Esophagus muscularis mucosa (tissue), 4 donors: ENCODE measurements around the gene PRDM16. TPM values are rescaled to one million over a fixed set of nuclear protein-coding genes. Genes with fewer than 3 reads are reported as not detected.
A peak's percentile ranks its signal among the peaks of the same experiment; 100 is the strongest.

Source experiments
- DNase-seq: peaks from one replicate; pipeline ENCODE4 v3.0.0-alpha.2; 2017; ENCODE audit errors: extremely low spot score
- H3K27ac ChIP-seq, 4 donors: fragments of 200-600 bp; sonication (generic); replicated peaks in 1 of 4; 1 replicate in 3 of 4; 2 replicates in 1 of 4; pipeline ENCODE4 v1.5.1; 2016 to 2019; ENCODE audit warnings: mild to moderate bottlenecking in 1 of 4
- H3K27me3 ChIP-seq, 4 donors: fragments of 200-600 bp; sonication (generic); one replicate each; pipeline versions ENCODE4 v1.5.1 to v1.6.0; 2016 to 2019
- H3K36me3 ChIP-seq, 4 donors: fragments of 200-600 bp; sonication (generic); one replicate each; pipeline ENCODE4 v1.5.1; 2016 to 2019
- H3K4me1 ChIP-seq, 4 donors: fragments of 200-600 bp; sonication (generic); one replicate each; pipeline ENCODE4 v1.5.1; 2016 to 2019
- H3K4me3 ChIP-seq, 4 donors: fragments of 200-600 bp; sonication (generic); 1 replicate in 2 of 4; 2 replicates in 2 of 4; pipeline ENCODE4 v1.5.1; 2016 to 2019; ENCODE audit warnings: mild to moderate bottlenecking in 4 of 4, moderate library complexity in 1 of 4
- H3K9me3 ChIP-seq, 4 donors: fragments of 200-600 bp; sonication (generic); 1 replicate in 3 of 4; 2 replicates in 1 of 4; pipeline ENCODE4 v1.5.1; 2016 to 2019
- EP300 ChIP-seq: sonication (generic); formaldehyde crosslinking; IDR thresholded peaks from one replicate; pipeline ENCODE4 v1.6.1; 2017; ENCODE audit warnings: antibody characterized with exemption
- POLR2A ChIP-seq: fragments of 450-650 bp; IDR thresholded peaks from one replicate; pipeline ENCODE4 v1.6.1; 2017; ENCODE audit warnings: antibody characterized with exemption, moderate library complexity, mild to moderate bottlenecking, low read depth
- POLR2AphosphoS5 ChIP-seq, 2 donors: sonication (generic); formaldehyde crosslinking; IDR thresholded peaks; one replicate each; pipeline ENCODE4 v1.6.1; 2017; ENCODE audit warnings: antibody characterized with exemption in 2 of 2
- WGBS: methylation state at CpG from one replicate; pipeline ENCODE4 v1.1.5; 2018; 5-methylcytosine and 5-hydroxymethylcytosine counted together
- intact Hi-C: fragments of 100-400 bp; cut with DNase I; formaldehyde crosslinking; loops from one replicate; pipeline ENCODE4 v1.15.1; 2023
- total RNA-seq, 4 donors: library from RNA; depleted of rRNA; stranded (reverse); fragments of >200 nt; gene quantifications; one replicate each; pipeline versions ENCODE4 v1.1.0 to v1.2.1, GENCODE V29; 2016
- TF ChIP-seq, protein P1 (sequence below), 3 experiments: fragments of 200-600 bp in 2 of 3; fragments of 450-650 bp in 1 of 3; sonication (generic) in 2 of 3; IDR thresholded peaks; one replicate each; pipeline ENCODE4 v1.5.1; 2017 to 2019; ENCODE audit warnings: antibody characterized with exemption in 3 of 3, mild to moderate bottlenecking in 2 of 3, moderate library complexity in 1 of 3

The PRDM16 gene
- total RNA-seq, 4 donors from 2014 or later: 1.2 to 4.4 (median 2.2) TPM

- H3K27me3 ChIP-seq: peaks cover 0 to 79% (median 0%) of the 10 kb centered on the region in 4 donors
- WGBS: 57% methylated on average over 14 of the region's 21 CpGs
- H3K4me1 ChIP-seq: peaks cover 0 to 12% (median 0%) of the 10 kb centered on the region in 4 donors
- H3K27ac ChIP-seq: no peak overlapping the region
- TF ChIP-seq EP300: no peak
- TF ChIP-seq POLR2AphosphoS5 (IDR thresholded peaks at IDR 0.05): no peak
- no peaks in the 10 kb centered on the region for H3K9me3 ChIP-seq
- no peak for DNase-seq
- no peak overlapping the region for H3K4me3 ChIP-seq
- H3K36me3 ChIP-seq: peaks cover 0 to 22% (median 0%) of the 10 kb centered on the region in 4 donors
- intact Hi-C loops: no loop called here
These were observed 366.7 kb downstream of the PRDM16 start for GRCh38 chr1:3435666-3436065.

DNA sequence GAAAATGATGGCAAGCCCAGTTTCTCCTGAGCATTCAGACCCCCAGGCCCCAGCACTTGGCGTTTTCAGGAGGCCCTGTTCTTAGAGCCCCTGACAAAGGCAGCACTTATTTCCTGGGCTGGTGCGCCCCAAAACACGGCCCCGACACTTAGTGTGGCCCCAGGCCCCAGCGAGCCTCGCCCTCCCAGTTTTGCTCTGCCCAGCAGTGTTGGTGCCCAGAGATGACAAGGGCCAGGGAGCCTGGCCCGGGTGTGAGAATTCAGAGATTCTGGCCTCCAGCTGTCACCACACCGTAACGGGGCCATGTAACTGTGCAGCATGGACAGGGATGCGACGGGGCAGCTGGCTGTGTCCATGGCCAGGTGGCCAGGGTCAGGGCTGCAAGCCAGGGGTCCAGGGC lies 367.4 kb downstream of the PRDM16 start:
- Histone ChIP-seq H3K36me3 (peaks cover 0 to 15% (median 0%) of the 10 kb centered on the region in 4 donors), H3K4me3 (no peak overlapping the region), H3K9me3 (no peaks in the 10 kb centered on the region), H3K4me1 (peaks cover 0 to 12% (median 0%) of the 10 kb centered on the region in 4 donors), H3K27ac (no peak overlapping the region), H3K27me3 (peaks cover 0 to 81% (median 0%) of the 10 kb centered on the region in 4 donors)
- no peak for TF ChIP-seq POLR2A
- no peak for TF ChIP-seq POLR2AphosphoS5 (IDR thresholded peaks at IDR 0.05)
- TF ChIP-seq, protein P1, sequence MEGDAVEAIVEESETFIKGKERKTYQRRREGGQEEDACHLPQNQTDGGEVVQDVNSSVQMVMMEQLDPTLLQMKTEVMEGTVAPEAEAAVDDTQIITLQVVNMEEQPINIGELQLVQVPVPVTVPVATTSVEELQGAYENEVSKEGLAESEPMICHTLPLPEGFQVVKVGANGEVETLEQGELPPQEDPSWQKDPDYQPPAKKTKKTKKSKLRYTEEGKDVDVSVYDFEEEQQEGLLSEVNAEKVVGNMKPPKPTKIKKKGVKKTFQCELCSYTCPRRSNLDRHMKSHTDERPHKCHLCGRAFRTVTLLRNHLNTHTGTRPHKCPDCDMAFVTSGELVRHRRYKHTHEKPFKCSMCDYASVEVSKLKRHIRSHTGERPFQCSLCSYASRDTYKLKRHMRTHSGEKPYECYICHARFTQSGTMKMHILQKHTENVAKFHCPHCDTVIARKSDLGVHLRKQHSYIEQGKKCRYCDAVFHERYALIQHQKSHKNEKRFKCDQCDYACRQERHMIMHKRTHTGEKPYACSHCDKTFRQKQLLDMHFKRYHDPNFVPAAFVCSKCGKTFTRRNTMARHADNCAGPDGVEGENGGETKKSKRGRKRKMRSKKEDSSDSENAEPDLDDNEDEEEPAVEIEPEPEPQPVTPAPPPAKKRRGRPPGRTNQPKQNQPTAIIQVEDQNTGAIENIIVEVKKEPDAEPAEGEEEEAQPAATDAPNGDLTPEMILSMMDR (IDR thresholded peaks at IDR 0.05): no peak
- TF ChIP-seq EP300: no peak
- no peak for DNase-seq
- intact Hi-C loops: no loop called here
- 91% methylated on average over 7 of the region's 11 CpGs for WGBS

GRCh38 chr1:3436901-3437300 lies 367.9 kb downstream of the PRDM16 start:
- 89% methylated on average over 14 of the region's 14 CpGs for WGBS
- peaks cover 0 to 12% (median 0%) of the 10 kb centered on the region in 4 donors for H3K4me1 ChIP-seq
- no peak overlapping the region for H3K4me3 ChIP-seq
- TF ChIP-seq, protein P1 (IDR thresholded peaks at IDR 0.05): no peak
- no peak for TF ChIP-seq POLR2A
- no peak for TF ChIP-seq POLR2AphosphoS5 (IDR thresholded peaks at IDR 0.05)
- TF ChIP-seq EP300: no peak
- H3K9me3 ChIP-seq: no peaks in the 10 kb centered on the region
- H3K27ac ChIP-seq: no peak overlapping the region
- H3K27me3 ChIP-seq: peaks cover 0 to 80% (median 0%) of the 10 kb centered on the region in 4 donors
- DNase-seq: no peak
- H3K36me3 ChIP-seq: peaks cover 0 to 12% (median 0%) of the 10 kb centered on the region in 4 donors
- intact Hi-C loops: no loop called here

- Histone ChIP-seq H3K4me1 (peaks cover 0 to 12% (median 0%) of the 10 kb centered on the region in 4 donors), H3K9me3 (no peaks in the 10 kb centered on the region), H3K36me3 (no peaks in the 10 kb centered on the region), H3K4me3 (no peak overlapping the region), H3K27me3 (peaks cover 0 to 85% (median 0%) of the 10 kb centered on the region in 4 donors), H3K27ac (no peak overlapping the region)
- TF ChIP-seq, protein P1 (IDR thresholded peaks at IDR 0.05): no peak
- TF ChIP-seq POLR2AphosphoS5 (IDR thresholded peaks at IDR 0.05) (no peak), EP300 (no peak), POLR2A (no peak)
- no peak for DNase-seq
- 84% methylated on average over 6 of the region's 9 CpGs for WGBS
- intact Hi-C loops: no loop called here
These were observed 369.7 kb downstream of the PRDM16 start for GRCh38 chr1:3438661-3439180.

GRCh38 chr1:3439346-3440299 lies 370.6 kb downstream of the PRDM16 start:
- DNase-seq: no peak
- intact Hi-C loops: no loop called here
- Histone ChIP-seq H3K9me3 (no peaks in the 10 kb centered on the region), H3K4me1 (peaks cover 0 to 12% (median 0%) of the 10 kb centered on the region in 4 donors), H3K36me3 (no peaks in the 10 kb centered on the region), H3K4me3 (no peak overlapping the region), H3K27ac (peak overlapping the region in 1 of 4 donors; percentile 36), H3K27me3 (peaks cover 0 to 90% (median 0%) of the 10 kb centered on the region in 4 donors)
- WGBS: 78% methylated on average over 20 of the region's 27 CpGs
- no peak for TF ChIP-seq POLR2A
- no peak for TF ChIP-seq EP300
- TF ChIP-seq, protein P1 (IDR thresholded peaks at IDR 0.05): no peak
- TF ChIP-seq POLR2AphosphoS5 (IDR thresholded peaks at IDR 0.05): no peak
